Gastroesophageal sphincter (tissue), 3 donors: Measurements from ENCODE around the gene FOXL2.

Experiments used
- CTCF ChIP-seq, 4 experiments: fragments of 200-600 bp in 2 of 4; fragments of 450-650 bp in 2 of 4; sonication (generic) in 1 of 4; IDR thresholded peaks; one replicate each; pipeline ENCODE4 v1.5.1; 2017 to 2019; ENCODE audit warnings: antibody characterized with exemption in 4 of 4, mild to moderate bottlenecking in 2 of 4, moderate library complexity in 2 of 4
- EP300 ChIP-seq: sonication (generic); formaldehyde crosslinking; IDR thresholded peaks from one replicate; pipeline ENCODE4 v1.6.1; 2017; ENCODE audit warnings: antibody characterized with exemption, mild to moderate bottlenecking
- POLR2AphosphoS5 ChIP-seq: sonication (generic); formaldehyde crosslinking; IDR thresholded peaks from one replicate; pipeline ENCODE4 v1.6.1; 2017; ENCODE audit warnings: antibody characterized with exemption

- TF ChIP-seq CTCF (IDR thresholded peaks at IDR 0.05), result no peak
- no peak for TF ChIP-seq EP300
- no peak for TF ChIP-seq POLR2AphosphoS5
Measured at GRCh38 chr3:138909904-138910303, 37.0 kb downstream of the FOXL2 start.
